ENCODE measurements around the gene LYRM4.

The LYRM4 gene

DNA sequence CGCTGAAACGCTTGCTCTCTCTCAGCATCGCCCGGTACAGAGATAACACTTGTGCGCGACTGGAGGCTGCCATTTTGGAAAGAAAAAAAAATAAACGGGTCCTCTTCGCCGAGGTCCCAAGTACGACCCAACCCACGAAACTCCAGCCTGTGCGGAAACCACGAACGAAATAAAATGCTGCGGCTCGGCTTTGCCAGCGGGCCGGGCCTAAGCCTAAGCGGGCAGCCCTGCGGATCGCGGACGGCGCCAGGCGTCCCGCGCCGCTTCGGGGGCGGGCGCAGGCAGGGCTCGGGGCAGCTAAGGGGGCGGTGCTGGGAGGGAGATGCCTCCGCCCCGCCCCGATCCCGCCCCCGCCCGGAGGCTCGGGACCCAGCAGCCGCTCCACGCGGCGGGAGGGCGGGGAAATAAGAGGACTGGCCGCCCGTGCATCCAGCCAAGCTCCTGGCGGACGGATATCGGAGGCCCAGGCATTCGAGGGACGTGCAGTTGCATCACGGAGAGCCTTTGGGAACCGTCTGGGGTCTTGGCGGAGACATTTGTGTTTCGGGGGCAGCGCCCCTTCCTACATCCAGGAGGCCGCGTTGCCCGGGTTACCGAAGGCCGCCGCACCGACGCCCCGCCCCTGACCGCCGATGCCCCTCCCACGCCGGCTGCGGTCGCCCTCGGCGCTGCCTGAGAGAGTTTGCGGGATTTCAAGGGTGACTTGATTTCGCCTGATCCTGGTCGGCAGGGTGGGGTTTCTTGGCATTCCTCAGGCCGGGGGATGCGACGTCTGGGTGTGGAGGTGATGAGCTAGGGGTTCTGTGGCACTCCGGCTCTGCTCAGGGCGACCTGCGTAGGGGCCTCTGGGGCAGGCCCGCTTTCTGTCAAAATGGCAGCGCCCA lies at the start of gene LYRM4, which contains the start of gene FARS2:
LYRM4 (minus strand) TSS at position 290 of the 884 bp plus-strand sequence; CDS start at position 73, 217 bp downstream.
FARS2 (plus strand) TSS at position 853 of the 884 bp plus-strand sequence.
- H3K4me3 ChIP-seq (ENCODE audit: low read length) = peak within 1 kb of the TSS; percentile 94
- H3K9ac ChIP-seq (ENCODE audit: low read length) = peak within 1 kb of the TSS; percentile 97
- H3K9me3 ChIP-seq (ENCODE audit: control insufficient read depth, low read length) = no peaks in the 10 kb centered on the region
- peak; percentile 97 for DNase-seq (ENCODE audit: low read depth)
- H3K27me3 ChIP-seq (replicated peaks; ENCODE audit: control insufficient read depth, insufficient read depth, low read length) = no peaks in the 10 kb centered on the region
- no peaks in the 10 kb centered on the region for H3K36me3 ChIP-seq (ENCODE audit: control insufficient read depth, insufficient read depth, low read length, severe bottlenecking)
- H3K4me1 ChIP-seq (ENCODE audit: control insufficient read depth, insufficient read depth, low read length) = peaks cover 8% of the 10 kb centered on the region

DNA sequence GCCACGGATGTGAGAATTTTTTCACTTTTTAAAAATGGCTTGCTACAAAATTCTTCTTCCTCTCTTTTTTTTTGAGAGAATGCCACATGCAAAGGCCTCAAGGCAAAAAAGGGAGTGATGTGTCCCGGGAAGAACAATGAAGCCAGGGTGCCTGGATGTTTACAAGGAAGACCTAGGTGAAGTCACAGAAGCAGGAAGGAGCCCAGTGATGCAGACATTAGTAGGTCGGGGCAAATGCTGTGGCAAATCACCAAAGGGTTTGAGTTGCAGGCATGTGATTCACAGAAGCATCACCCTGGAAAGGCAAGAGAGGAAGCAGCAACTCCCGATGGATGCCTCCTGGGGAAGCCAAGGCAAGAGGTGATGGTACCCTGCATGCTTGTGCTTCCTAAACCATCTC lies 47.3 kb upstream of the LYRM4 start:
- Histone ChIP-seq H3K36me3 (ENCODE audit: control insufficient read depth, insufficient read depth, low read length, severe bottlenecking) (no peaks in the 10 kb centered on the region), H3K9ac (ENCODE audit: low read length) (no peak overlapping the region), H3K27me3 (replicated peaks; ENCODE audit: control insufficient read depth, insufficient read depth, low read length) (no peaks in the 10 kb centered on the region), H3K9me3 (ENCODE audit: control insufficient read depth, low read length) (no peaks in the 10 kb centered on the region), H3K4me3 (ENCODE audit: low read length) (no peak overlapping the region), H3K4me1 (ENCODE audit: control insufficient read depth, insufficient read depth, low read length) (peaks cover 12% of the 10 kb centered on the region)
- DNase-seq (ENCODE audit: low read depth) = no peak

DNA sequence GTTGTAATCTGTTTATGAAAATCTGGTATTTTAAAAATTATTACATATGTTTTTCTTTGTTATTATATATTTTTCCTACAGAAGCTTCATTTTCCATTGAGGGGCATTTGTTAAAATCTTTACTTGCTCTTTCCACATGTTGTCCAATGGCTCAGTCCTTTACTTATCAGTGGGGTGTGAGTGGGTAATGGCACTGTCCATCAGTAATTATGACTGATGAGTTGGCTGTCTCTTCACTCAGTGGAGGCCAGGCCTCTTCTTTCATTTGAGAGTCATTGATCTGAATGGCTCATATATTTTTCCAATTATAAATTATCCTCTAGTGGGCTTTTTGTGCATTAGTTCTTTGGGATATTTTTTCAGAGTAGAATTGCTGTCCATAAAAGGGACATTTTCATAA lies 46.3 kb upstream of the LYRM4 start:
- Histone ChIP-seq H3K4me3 (ENCODE audit: low read length) (no peak overlapping the region), H3K27me3 (replicated peaks; ENCODE audit: control insufficient read depth, insufficient read depth, low read length) (no peaks in the 10 kb centered on the region), H3K9ac (ENCODE audit: low read length) (no peak overlapping the region), H3K4me1 (ENCODE audit: control insufficient read depth, insufficient read depth, low read length) (peaks cover 12% of the 10 kb centered on the region), H3K36me3 (ENCODE audit: control insufficient read depth, insufficient read depth, low read length, severe bottlenecking) (no peaks in the 10 kb centered on the region), H3K9me3 (ENCODE audit: control insufficient read depth, low read length) (no peaks in the 10 kb centered on the region)
- DNase-seq (ENCODE audit: low read depth) = no peak

DNA sequence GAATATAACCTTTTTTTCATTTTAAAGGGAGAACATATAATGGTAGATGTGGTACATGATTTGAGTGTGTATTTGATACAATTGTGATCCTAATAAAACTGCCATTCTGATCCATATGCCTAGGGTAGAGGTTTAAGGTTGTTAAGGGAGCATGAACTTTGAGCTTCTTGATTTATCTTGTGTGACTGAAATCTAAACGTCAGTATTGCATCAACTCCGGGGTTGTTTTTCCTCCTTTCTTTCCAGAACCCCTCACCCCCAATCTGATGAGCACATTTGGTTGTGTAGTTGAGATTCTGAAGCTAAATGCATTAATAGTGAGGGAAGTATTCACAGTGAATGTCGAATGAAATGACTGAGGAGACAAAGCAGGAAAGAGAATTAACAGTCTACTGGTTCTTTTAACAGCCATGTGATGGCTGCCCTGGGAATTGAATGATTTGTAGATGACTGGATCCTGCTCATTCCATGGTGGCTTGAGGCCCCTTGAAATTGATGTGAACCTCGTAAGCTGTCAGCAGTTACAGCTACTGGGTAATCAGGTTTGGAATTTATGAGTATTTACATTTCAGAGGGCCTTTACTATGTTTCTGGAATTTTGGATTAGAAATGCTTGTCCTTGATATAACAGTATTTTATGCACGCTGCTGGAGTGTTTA lies 45.3 kb upstream of the LYRM4 start:
- Histone ChIP-seq H3K9me3 (ENCODE audit: control insufficient read depth, low read length) (no peaks in the 10 kb centered on the region), H3K36me3 (ENCODE audit: control insufficient read depth, insufficient read depth, low read length, severe bottlenecking) (no peaks in the 10 kb centered on the region), H3K9ac (ENCODE audit: low read length) (no peak overlapping the region), H3K4me1 (ENCODE audit: control insufficient read depth, insufficient read depth, low read length) (peaks cover 12% of the 10 kb centered on the region), H3K27me3 (replicated peaks; ENCODE audit: control insufficient read depth, insufficient read depth, low read length) (no peaks in the 10 kb centered on the region), H3K4me3 (ENCODE audit: low read length) (no peak overlapping the region)
- no peak for DNase-seq (ENCODE audit: low read depth)

DNA sequence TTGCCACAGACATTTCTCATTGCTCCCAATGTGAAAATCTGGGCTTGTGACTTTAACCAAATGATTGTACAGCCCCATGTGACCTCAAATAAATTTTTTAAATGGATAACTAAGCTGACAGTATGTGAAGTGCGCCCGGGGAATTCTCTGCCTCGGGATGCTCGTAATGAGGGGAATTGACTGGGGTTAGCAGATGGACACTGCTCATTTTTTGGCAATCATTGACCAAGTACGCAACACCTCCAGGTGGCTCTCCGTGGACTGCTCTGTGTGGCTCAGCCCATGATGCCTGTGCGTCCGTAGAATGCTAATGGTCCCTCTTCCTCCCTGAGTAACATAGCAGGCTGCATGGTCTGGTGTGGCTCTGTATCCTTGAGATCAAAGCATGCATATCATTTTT lies 42.9 kb upstream of the LYRM4 start:
- Histone ChIP-seq H3K4me1 (ENCODE audit: control insufficient read depth, insufficient read depth, low read length) (peaks cover 12% of the 10 kb centered on the region), H3K4me3 (ENCODE audit: low read length) (no peak overlapping the region)
- DNase-seq (ENCODE audit: low read depth) = no peak

DNA sequence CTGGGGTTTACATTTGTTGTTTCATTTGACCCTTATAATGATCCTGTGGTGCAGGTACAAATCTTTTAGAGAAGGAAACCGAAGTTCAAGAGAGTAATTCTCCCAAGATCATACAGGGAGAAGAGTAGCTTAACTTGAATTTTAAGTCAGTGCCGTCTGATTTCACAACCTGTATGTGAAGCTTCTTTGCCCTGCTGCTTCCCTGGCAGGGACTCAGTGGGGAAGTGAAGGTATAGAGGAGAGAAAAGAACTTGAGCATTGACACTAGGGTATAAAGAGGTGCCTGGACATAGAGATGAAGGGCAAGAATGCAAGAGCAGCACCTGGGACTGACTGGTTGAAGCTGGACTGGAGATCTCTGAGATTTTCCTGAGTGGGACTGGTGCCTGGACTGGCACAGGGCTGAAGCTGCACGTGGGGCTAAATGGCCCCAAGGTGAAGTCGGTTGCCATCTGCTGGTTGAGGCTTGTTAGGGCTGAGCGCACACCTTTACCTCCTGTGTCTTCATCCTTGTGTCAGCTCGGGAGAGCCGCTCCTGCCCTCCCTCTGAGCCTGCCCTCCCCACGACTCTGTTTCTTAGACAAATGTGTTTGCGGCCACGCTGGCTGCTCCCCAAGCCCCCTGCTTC lies 42.4 kb upstream of the LYRM4 start:
- Histone ChIP-seq H3K4me3 (ENCODE audit: low read length) (no peak overlapping the region), H3K4me1 (ENCODE audit: control insufficient read depth, insufficient read depth, low read length) (peaks cover 12% of the 10 kb centered on the region), H3K36me3 (ENCODE audit: control insufficient read depth, insufficient read depth, low read length, severe bottlenecking) (no peaks in the 10 kb centered on the region), H3K9me3 (ENCODE audit: control insufficient read depth, low read length) (no peaks in the 10 kb centered on the region), H3K27me3 (replicated peaks; ENCODE audit: control insufficient read depth, insufficient read depth, low read length) (no peaks in the 10 kb centered on the region), H3K9ac (ENCODE audit: low read length) (no peak overlapping the region)
- peak; percentile 16 for DNase-seq (ENCODE audit: low read depth)

More for the DNA sequence above, 42.9 kb upstream of the LYRM4 start:
- H3K9me3 ChIP-seq (ENCODE audit: control insufficient read depth, low read length) = no peaks in the 10 kb centered on the region
- no peaks in the 10 kb centered on the region for H3K27me3 ChIP-seq (replicated peaks; ENCODE audit: control insufficient read depth, insufficient read depth, low read length)
- no peaks in the 10 kb centered on the region for H3K36me3 ChIP-seq (ENCODE audit: control insufficient read depth, insufficient read depth, low read length, severe bottlenecking)
- H3K9ac ChIP-seq (ENCODE audit: low read length) = no peak overlapping the region

DNA sequence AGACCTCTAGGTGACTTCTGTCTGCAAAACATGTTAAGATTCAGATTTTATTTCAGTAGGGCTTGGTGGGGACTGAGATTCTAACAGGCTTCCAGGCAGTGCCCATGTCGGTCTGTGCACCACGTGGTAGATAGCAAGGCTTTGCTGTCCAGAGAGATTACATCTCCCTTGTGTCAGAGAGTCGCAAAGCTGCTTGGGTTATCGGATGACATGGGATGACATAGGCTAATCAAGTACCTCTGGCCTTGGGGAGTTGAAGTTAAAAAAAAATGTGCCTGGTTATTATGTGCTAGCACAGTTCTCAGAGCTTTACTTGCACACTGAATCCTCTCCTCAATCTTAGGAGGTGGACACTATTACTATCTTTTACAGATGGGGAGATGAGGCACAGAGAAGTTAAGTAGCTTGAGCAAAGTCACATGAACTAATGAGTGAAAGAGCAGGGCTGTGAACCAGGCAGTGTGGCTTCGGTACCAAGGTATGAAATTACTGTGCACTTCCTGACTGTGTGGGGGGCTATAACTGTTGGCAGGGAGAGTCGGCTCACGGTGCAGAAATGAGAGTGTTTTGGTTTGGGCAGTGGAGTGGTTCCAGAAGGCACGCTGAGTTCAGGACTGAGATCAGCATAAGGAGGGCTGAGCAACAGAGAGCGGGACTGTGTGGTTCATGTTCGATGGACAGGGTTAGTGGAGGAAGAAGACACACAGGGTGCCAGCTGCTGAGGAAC lies 41.6 kb upstream of the LYRM4 start:
- DNase-seq (ENCODE audit: low read depth) = no peak
- Histone ChIP-seq H3K27me3 (replicated peaks; ENCODE audit: control insufficient read depth, insufficient read depth, low read length) (no peaks in the 10 kb centered on the region), H3K9ac (ENCODE audit: low read length) (no peak overlapping the region)

DNA sequence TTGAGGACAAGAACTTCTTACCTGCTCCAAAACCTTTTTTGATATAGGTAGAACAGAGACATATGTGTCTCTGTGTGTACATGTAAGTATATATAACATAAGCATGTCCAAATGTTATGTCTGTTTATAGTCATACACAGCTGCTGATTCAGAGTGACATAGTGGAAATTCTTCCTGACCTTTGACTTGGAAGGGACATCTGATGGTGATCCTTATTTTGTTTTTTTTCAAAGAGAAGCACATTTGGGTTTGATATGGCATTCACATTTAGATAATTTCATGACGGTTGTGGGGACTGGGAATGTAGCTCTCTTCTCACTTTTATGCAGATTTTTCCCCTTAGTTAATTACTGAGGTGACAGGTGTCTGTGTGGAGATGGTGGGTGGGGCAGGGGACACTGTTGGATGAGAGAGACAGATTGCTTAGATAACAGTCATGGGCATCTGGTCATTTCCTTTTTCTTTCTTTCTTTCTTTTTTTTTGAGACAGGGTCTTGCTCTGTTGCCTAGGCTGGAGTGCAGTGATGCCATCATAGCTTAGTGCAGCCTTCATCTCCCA lies 39.5 kb upstream of the LYRM4 start:
- no peaks in the 10 kb centered on the region for H3K9me3 ChIP-seq (ENCODE audit: control insufficient read depth, low read length)
- no peak for DNase-seq (ENCODE audit: low read depth)

More for the DNA sequence above, 41.6 kb upstream of the LYRM4 start:
- Histone ChIP-seq H3K9me3 (ENCODE audit: control insufficient read depth, low read length) (no peaks in the 10 kb centered on the region), H3K36me3 (ENCODE audit: control insufficient read depth, insufficient read depth, low read length, severe bottlenecking) (no peaks in the 10 kb centered on the region), H3K4me1 (ENCODE audit: control insufficient read depth, insufficient read depth, low read length) (peaks cover 12% of the 10 kb centered on the region), H3K4me3 (ENCODE audit: low read length) (no peak overlapping the region)

DNA sequence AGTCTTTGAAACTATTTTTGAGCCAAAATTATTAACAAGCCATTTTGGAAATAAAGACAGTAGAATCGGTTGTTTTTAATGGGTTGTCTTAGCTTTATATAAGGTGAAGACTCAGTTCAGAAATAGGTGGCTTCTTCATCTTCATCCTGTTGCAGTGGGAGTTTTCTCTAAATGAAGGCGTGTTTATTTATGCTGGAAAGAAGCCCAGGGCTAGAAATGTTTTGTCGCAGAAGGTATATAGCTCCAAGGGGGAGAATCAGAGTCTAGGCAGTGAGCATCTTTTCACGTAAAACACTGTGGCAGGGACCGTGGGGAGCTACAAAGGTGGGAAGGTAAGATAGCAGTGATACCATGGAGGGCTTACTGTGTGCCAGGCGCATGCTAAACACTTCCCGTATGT lies 34.9 kb upstream of the LYRM4 start:
- Histone ChIP-seq H3K27me3 (replicated peaks; ENCODE audit: control insufficient read depth, insufficient read depth, low read length) (no peaks in the 10 kb centered on the region), H3K4me1 (ENCODE audit: control insufficient read depth, insufficient read depth, low read length) (peaks cover 6% of the 10 kb centered on the region), H3K9me3 (ENCODE audit: control insufficient read depth, low read length) (no peaks in the 10 kb centered on the region), H3K36me3 (ENCODE audit: control insufficient read depth, insufficient read depth, low read length, severe bottlenecking) (no peaks in the 10 kb centered on the region), H3K4me3 (ENCODE audit: low read length) (no peak overlapping the region), H3K9ac (ENCODE audit: low read length) (no peak overlapping the region)
- DNase-seq (ENCODE audit: low read depth) = no peak

More for the DNA sequence above, 39.5 kb upstream of the LYRM4 start:
- Histone ChIP-seq H3K9ac (ENCODE audit: low read length) (no peak overlapping the region), H3K4me1 (ENCODE audit: control insufficient read depth, insufficient read depth, low read length) (no peaks in the 10 kb centered on the region), H3K36me3 (ENCODE audit: control insufficient read depth, insufficient read depth, low read length, severe bottlenecking) (no peaks in the 10 kb centered on the region), H3K4me3 (ENCODE audit: low read length) (no peak overlapping the region), H3K27me3 (replicated peaks; ENCODE audit: control insufficient read depth, insufficient read depth, low read length) (no peaks in the 10 kb centered on the region)

DNA sequence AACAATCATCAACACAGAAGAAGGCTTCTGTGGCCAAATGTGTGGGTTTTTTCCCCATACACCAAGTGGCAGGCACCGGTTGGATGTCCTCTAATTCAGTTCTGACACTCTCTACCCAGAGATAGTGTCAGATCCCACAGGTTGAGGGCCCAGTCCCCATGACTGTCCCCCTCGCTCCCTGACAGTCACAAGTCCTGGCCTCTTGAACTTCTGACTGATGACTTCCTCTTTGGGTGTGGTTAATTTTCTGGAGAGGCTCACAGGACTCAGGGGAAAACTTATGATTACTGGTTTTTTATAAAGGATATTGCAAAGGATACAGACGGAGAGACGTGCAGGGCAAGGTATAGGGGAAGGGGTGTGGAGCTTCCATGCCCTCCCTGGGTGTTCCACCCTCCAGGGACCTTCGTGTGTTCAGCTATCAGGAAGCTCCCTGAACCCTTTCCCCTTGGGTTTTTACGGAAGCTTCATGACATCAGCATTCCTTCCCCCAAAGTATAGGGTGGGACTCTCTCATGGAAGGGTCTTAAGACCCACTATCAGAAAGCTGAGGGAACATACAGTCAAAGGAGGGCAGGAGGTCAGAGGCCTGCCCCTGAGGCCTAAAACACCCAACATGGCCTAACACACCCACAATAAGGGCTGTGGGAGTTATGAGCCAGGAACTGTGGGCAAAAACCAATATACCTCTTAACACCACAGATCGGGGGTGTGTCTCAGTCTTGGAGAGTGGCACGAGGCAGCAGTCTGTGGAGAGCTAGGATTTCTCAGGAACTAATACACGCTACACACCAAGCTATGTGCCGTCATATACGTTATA lies 33.9 kb upstream of the LYRM4 start:
- peaks cover 6% of the 10 kb centered on the region for H3K4me1 ChIP-seq (ENCODE audit: control insufficient read depth, insufficient read depth, low read length)
- H3K27me3 ChIP-seq (replicated peaks; ENCODE audit: control insufficient read depth, insufficient read depth, low read length) = no peaks in the 10 kb centered on the region
- no peak overlapping the region for H3K4me3 ChIP-seq (ENCODE audit: low read length)
- no peak for DNase-seq (ENCODE audit: low read depth)
- no peaks in the 10 kb centered on the region for H3K9me3 ChIP-seq (ENCODE audit: control insufficient read depth, low read length)
- no peak overlapping the region for H3K9ac ChIP-seq (ENCODE audit: low read length)
- no peaks in the 10 kb centered on the region for H3K36me3 ChIP-seq (ENCODE audit: control insufficient read depth, insufficient read depth, low read length, severe bottlenecking)
